ENCODE measurements around the gene NHLRC2. TPM values are rescaled to one million over a fixed set of nuclear protein-coding genes. Genes with fewer than 3 reads are reported as not detected.

NHLRC2 gene
- polyA plus RNA-seq, 1 donor from 2014 or later = 13.0 TPM

DNA sequence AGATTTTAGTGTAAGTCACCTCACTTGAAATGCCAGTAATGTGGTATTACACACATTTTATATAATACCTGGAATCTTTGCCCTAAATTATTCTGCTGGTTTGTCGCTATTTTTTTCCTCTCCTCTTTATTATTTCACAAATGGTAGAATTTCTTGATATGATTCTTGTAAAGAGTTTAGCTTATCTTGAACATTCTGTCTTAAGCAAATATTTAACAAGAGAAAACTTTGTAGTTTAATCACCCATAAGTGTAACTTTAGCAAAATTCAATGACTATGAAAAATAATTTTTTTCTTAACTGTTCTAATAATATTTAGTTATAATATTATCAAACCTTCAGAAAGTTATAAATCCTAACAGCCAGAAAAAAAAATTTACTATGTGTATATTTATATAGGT lies 56.7 kb downstream of the NHLRC2 start:
- Histone ChIP-seq H3K4me3 (ENCODE audit: low read length) (no peak overlapping the region), H2AFZ (ENCODE audit: low read depth, low read length) (no peak overlapping the region)

DNA sequence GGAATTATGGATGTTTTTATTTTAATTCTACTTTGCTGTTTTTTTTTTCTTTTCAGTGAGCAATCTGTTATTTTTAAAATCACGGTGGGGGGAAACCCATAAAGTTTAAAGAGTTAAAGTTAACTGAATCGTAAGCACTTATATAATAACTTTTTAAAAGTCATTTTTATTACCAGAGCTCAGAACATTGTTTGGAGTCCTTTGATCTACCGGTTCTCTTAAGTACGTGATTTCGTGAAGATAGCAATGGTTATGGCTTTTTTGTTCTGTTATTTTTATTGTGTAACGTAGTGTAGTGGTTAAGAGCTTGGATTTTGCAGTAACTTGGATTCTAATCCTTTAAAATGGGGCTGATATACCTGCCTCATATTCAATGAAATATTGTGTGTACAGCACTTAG lies 57.4 kb downstream of the NHLRC2 start:
- no peaks in the 10 kb centered on the region for H3K36me3 ChIP-seq (ENCODE audit: insufficient read depth, low read length)
- H2AFZ ChIP-seq (ENCODE audit: low read depth, low read length) = no peak overlapping the region
- H3K27me3 ChIP-seq (ENCODE audit: insufficient read depth, low read depth, low read length) = no peaks in the 10 kb centered on the region
- no peak overlapping the region for H3K27ac ChIP-seq (ENCODE audit: low read length)
- H3K9ac ChIP-seq (ENCODE audit: low read length) = no peak overlapping the region
- H3K4me2 ChIP-seq (ENCODE audit: low read length) = no peak overlapping the region
- H3K4me3 ChIP-seq (ENCODE audit: low read length) = no peak overlapping the region
- no peaks in the 10 kb centered on the region for H3K9me3 ChIP-seq (ENCODE audit: low read length)
- no peaks in the 10 kb centered on the region for H4K20me1 ChIP-seq (ENCODE audit: insufficient read depth)
- no peaks in the 10 kb centered on the region for H3K9me2 ChIP-seq (ENCODE audit: insufficient read depth, low read length)
- TF ChIP-seq, protein P1, sequence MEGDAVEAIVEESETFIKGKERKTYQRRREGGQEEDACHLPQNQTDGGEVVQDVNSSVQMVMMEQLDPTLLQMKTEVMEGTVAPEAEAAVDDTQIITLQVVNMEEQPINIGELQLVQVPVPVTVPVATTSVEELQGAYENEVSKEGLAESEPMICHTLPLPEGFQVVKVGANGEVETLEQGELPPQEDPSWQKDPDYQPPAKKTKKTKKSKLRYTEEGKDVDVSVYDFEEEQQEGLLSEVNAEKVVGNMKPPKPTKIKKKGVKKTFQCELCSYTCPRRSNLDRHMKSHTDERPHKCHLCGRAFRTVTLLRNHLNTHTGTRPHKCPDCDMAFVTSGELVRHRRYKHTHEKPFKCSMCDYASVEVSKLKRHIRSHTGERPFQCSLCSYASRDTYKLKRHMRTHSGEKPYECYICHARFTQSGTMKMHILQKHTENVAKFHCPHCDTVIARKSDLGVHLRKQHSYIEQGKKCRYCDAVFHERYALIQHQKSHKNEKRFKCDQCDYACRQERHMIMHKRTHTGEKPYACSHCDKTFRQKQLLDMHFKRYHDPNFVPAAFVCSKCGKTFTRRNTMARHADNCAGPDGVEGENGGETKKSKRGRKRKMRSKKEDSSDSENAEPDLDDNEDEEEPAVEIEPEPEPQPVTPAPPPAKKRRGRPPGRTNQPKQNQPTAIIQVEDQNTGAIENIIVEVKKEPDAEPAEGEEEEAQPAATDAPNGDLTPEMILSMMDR (IDR thresholded peaks at IDR 0.05; ENCODE audit: poor library complexity, severe bottlenecking) = no peak
- TF ChIP-seq, protein P2, sequence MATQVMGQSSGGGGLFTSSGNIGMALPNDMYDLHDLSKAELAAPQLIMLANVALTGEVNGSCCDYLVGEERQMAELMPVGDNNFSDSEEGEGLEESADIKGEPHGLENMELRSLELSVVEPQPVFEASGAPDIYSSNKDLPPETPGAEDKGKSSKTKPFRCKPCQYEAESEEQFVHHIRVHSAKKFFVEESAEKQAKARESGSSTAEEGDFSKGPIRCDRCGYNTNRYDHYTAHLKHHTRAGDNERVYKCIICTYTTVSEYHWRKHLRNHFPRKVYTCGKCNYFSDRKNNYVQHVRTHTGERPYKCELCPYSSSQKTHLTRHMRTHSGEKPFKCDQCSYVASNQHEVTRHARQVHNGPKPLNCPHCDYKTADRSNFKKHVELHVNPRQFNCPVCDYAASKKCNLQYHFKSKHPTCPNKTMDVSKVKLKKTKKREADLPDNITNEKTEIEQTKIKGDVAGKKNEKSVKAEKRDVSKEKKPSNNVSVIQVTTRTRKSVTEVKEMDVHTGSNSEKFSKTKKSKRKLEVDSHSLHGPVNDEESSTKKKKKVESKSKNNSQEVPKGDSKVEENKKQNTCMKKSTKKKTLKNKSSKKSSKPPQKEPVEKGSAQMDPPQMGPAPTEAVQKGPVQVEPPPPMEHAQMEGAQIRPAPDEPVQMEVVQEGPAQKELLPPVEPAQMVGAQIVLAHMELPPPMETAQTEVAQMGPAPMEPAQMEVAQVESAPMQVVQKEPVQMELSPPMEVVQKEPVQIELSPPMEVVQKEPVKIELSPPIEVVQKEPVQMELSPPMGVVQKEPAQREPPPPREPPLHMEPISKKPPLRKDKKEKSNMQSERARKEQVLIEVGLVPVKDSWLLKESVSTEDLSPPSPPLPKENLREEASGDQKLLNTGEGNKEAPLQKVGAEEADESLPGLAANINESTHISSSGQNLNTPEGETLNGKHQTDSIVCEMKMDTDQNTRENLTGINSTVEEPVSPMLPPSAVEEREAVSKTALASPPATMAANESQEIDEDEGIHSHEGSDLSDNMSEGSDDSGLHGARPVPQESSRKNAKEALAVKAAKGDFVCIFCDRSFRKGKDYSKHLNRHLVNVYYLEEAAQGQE (IDR thresholded peaks at IDR 0.05; ENCODE audit: borderline replicate concordance) = no peak
- TF ChIP-seq SMC3 (conservative IDR thresholded peaks at IDR 0.05; ENCODE audit: poor library complexity) (no peak), EP300 (conservative IDR thresholded peaks at IDR 0.05; ENCODE audit: poor library complexity, severe bottlenecking) (no peak), TAF1 (IDR thresholded peaks at IDR 0.05; ENCODE audit: low read depth) (no peak), MXI1 (conservative IDR thresholded peaks at IDR 0.05; ENCODE audit: poor library complexity, severe bottlenecking) (no peak)
- no peaks in the 10 kb centered on the region for H3K79me2 ChIP-seq (replicated peaks; ENCODE audit: insufficient read depth, low read length)
- H3F3A ChIP-seq (ENCODE audit: insufficient read depth, low read length, poor library complexity, severe bottlenecking) = no peaks in the 10 kb centered on the region

More for the DNA sequence above, 56.7 kb downstream of the NHLRC2 start:
- TF ChIP-seq EZH2 (IDR thresholded peaks at IDR 0.05; ENCODE audit: borderline replicate concordance, insufficient read depth, low read length, poor library complexity, severe bottlenecking) = no peak
- no peak for TF ChIP-seq POLR2AphosphoS5 (IDR thresholded peaks at IDR 0.05)
- TF ChIP-seq RAD21 (conservative IDR thresholded peaks at IDR 0.05) = no peak
- TF ChIP-seq, protein P1 (IDR thresholded peaks at IDR 0.05; ENCODE audit: poor library complexity, severe bottlenecking) = no peak
- no peak for TF ChIP-seq SMC3 (conservative IDR thresholded peaks at IDR 0.05; ENCODE audit: poor library complexity)
- TF ChIP-seq TAF1 (IDR thresholded peaks at IDR 0.05; ENCODE audit: low read depth) = no peak
- TF ChIP-seq, protein P2 (IDR thresholded peaks at IDR 0.05; ENCODE audit: borderline replicate concordance) = no peak
- Histone ChIP-seq H3K36me3 (ENCODE audit: insufficient read depth, low read length) (peaks cover 1% of the 10 kb centered on the region), H3K79me2 (replicated peaks; ENCODE audit: insufficient read depth, low read length) (no peaks in the 10 kb centered on the region), H3K9ac (ENCODE audit: low read length) (no peak overlapping the region), H4K20me1 (ENCODE audit: insufficient read depth) (no peaks in the 10 kb centered on the region), H3K4me2 (ENCODE audit: low read length) (no peak overlapping the region), H3K9me3 (ENCODE audit: low read length) (no peaks in the 10 kb centered on the region), H3K27me3 (ENCODE audit: insufficient read depth, low read depth, low read length) (no peaks in the 10 kb centered on the region), H3K9me2 (ENCODE audit: insufficient read depth, low read length) (no peaks in the 10 kb centered on the region), H3K27ac (ENCODE audit: low read length) (no peak overlapping the region), H3F3A (ENCODE audit: insufficient read depth, low read length, poor library complexity, severe bottlenecking) (no peaks in the 10 kb centered on the region)

Data from neural cell (in vitro differentiated cells).